Measurements from ENCODE around the gene STX2. TPM values are rescaled to one million over a fixed set of nuclear protein-coding genes. Genes with fewer than 3 reads are reported as not detected.

The STX2 gene
- total and polyA plus RNA-seq, 2 experiments from 2014 or later, result 16.4 to 35.4 TPM

- no peak overlapping the region for H3K4me3 ChIP-seq
- H3F3A ChIP-seq (replicated peaks; ENCODE audit: low read depth), result peaks cover 16% of the 10 kb centered on the region
- H4K20me1 ChIP-seq (replicated peaks; ENCODE audit: insufficient read depth), result no peaks in the 10 kb centered on the region
- no peak overlapping the region for H3K27ac Mint-ChIP-seq
- no peaks in the 10 kb centered on the region for H3K9me3 Mint-ChIP-seq
- peaks cover 3% of the 10 kb centered on the region for H3K27me3 Mint-ChIP-seq (ENCODE audit: insufficient read depth, low read depth, poor library complexity)
- peaks cover 3% of the 10 kb centered on the region; the same call in 1 of the 2 replicates for H3K36me3 ChIP-seq (ENCODE audit: insufficient read depth)
- no peaks in the 10 kb centered on the region for H3K4me1 ChIP-seq (ENCODE audit: insufficient read depth)
- DNase-seq (ENCODE audit: low spot score) (no peak), ATAC-seq (no peak)
- no peaks in the 10 kb centered on the region for H3K79me2 ChIP-seq (replicated peaks; ENCODE audit: insufficient read depth)
- no peaks in the 10 kb centered on the region for H3K27me3 ChIP-seq (ENCODE audit: insufficient read depth)
- no peak overlapping the region for H3K4me3 Mint-ChIP-seq
- peaks cover 18% of the 10 kb centered on the region for H3K9me2 ChIP-seq (ENCODE audit: insufficient read depth)
- TF ChIP-seq, protein P1, sequence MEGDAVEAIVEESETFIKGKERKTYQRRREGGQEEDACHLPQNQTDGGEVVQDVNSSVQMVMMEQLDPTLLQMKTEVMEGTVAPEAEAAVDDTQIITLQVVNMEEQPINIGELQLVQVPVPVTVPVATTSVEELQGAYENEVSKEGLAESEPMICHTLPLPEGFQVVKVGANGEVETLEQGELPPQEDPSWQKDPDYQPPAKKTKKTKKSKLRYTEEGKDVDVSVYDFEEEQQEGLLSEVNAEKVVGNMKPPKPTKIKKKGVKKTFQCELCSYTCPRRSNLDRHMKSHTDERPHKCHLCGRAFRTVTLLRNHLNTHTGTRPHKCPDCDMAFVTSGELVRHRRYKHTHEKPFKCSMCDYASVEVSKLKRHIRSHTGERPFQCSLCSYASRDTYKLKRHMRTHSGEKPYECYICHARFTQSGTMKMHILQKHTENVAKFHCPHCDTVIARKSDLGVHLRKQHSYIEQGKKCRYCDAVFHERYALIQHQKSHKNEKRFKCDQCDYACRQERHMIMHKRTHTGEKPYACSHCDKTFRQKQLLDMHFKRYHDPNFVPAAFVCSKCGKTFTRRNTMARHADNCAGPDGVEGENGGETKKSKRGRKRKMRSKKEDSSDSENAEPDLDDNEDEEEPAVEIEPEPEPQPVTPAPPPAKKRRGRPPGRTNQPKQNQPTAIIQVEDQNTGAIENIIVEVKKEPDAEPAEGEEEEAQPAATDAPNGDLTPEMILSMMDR (conservative IDR thresholded peaks at IDR 0.05; ENCODE audit: low read depth in 2 of 2), result no peak
- TF ChIP-seq EZH2 (IDR thresholded peaks at IDR 0.05; ENCODE audit: low read depth, unreplicated experiment), result no peak
- peak; percentile 83 for TF ChIP-seq CREB1 (CRISPR knock-in tag; IDR thresholded peaks at IDR 0.05; ENCODE audit: low read depth)
- TF ChIP-seq, protein P2, sequence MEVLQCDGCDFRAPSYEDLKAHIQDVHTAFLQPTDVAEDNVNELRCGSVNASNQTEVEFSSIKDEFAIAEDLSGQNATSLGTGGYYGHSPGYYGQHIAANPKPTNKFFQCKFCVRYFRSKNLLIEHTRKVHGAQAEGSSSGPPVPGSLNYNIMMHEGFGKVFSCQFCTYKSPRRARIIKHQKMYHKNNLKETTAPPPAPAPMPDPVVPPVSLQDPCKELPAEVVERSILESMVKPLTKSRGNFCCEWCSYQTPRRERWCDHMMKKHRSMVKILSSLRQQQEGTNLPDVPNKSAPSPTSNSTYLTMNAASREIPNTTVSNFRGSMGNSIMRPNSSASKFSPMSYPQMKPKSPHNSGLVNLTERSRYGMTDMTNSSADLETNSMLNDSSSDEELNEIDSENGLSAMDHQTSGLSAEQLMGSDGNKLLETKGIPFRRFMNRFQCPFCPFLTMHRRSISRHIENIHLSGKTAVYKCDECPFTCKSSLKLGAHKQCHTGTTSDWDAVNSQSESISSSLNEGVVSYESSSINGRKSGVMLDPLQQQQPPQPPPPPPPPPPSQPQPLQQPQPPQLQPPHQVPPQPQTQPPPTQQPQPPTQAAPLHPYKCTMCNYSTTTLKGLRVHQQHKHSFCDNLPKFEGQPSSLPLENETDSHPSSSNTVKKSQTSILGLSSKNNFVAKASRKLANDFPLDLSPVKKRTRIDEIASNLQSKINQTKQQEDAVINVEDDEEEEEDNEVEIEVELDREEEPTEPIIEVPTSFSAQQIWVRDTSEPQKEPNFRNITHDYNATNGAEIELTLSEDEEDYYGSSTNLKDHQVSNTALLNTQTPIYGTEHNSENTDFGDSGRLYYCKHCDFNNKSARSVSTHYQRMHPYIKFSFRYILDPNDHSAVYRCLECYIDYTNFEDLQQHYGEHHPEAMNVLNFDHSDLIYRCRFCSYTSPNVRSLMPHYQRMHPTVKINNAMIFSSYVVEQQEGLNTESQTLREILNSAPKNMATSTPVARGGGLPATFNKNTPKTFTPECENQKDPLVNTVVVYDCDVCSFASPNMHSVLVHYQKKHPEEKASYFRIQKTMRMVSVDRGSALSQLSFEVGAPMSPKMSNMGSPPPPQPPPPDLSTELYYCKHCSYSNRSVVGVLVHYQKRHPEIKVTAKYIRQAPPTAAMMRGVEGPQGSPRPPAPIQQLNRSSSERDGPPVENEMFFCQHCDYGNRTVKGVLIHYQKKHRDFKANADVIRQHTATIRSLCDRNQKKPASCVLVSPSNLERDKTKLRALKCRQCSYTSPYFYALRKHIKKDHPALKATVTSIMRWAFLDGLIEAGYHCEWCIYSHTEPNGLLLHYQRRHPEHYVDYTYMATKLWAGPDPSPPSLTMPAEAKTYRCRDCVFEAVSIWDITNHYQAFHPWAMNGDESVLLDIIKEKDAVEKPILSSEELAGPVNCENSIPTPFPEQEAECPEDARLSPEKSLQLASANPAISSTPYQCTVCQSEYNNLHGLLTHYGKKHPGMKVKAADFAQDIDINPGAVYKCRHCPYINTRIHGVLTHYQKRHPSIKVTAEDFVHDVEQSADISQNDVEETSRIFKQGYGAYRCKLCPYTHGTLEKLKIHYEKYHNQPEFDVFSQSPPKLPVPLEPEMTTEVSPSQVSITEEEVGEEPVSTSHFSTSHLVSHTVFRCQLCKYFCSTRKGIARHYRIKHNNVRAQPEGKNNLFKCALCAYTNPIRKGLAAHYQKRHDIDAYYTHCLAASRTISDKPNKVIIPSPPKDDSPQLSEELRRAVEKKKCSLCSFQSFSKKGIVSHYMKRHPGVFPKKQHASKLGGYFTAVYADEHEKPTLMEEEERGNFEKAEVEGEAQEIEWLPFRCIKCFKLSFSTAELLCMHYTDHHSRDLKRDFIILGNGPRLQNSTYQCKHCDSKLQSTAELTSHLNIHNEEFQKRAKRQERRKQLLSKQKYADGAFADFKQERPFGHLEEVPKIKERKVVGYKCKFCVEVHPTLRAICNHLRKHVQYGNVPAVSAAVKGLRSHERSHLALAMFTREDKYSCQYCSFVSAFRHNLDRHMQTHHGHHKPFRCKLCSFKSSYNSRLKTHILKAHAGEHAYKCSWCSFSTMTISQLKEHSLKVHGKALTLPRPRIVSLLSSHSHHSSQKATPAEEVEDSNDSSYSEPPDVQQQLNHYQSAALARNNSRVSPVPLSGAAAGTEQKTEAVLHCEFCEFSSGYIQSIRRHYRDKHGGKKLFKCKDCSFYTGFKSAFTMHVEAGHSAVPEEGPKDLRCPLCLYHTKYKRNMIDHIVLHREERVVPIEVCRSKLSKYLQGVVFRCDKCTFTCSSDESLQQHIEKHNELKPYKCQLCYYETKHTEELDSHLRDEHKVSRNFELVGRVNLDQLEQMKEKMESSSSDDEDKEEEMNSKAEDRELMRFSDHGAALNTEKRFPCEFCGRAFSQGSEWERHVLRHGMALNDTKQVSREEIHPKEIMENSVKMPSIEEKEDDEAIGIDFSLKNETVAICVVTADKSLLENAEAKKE (CRISPR knock-in tag; IDR thresholded peaks at IDR 0.05), result no peak
- no peak overlapping the region for H2AFZ ChIP-seq
- no peak overlapping the region for H3K27ac ChIP-seq (ENCODE audit: low read depth)
- H3K4me2 ChIP-seq, result no peak overlapping the region
- no peaks in the 10 kb centered on the region for H3K36me3 Mint-ChIP-seq (ENCODE audit: low read depth)
- no peaks in the 10 kb centered on the region for H3K4me1 Mint-ChIP-seq
These were observed 73.8 kb downstream of the STX2 start for GRCh38 chr12:130765186-130765659.

Measured in GM23338 (cell line).